NCI-H2081 (cell line): ENCODE data around the gene PTPRK.
"Not testable (repeated sequence)": the region's sequence is repeated elsewhere in the genome, so short reads cannot be mapped to it uniquely, and the experiment has no call there.

ENCODE experiments used
- DNase-seq, 2 experiments: peaks; one replicate each; lab custom pipeline; 2025; lab: John Stamatoyannopoulos, UW

PTPRK gene

GRCh38 chr6:128438393-128438792 is 82.0 kb downstream of the PTPRK start:
- DNase-seq, result peak in 1 of 2 experiments; percentile 1

DNA sequence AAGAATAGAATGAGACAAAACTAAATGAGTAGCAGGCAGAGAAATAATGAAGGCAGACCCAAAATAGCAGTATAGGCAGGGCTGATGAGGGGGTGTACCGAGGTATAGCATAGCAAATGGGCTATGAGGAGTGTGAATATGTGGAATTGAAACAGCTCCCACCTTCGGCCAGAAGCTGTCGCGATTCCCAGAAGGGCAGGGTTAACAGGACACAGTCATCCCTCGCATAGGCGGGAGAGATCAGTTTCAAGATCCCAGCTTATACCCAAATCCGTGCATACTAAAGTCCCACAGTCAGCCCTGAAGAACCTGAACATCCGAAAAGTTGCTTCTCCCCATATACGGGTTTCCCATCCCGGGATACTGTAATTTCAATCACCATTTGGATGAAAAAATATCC is 82.7 kb downstream of the PTPRK start:
- no peak for DNase-seq

DNA sequence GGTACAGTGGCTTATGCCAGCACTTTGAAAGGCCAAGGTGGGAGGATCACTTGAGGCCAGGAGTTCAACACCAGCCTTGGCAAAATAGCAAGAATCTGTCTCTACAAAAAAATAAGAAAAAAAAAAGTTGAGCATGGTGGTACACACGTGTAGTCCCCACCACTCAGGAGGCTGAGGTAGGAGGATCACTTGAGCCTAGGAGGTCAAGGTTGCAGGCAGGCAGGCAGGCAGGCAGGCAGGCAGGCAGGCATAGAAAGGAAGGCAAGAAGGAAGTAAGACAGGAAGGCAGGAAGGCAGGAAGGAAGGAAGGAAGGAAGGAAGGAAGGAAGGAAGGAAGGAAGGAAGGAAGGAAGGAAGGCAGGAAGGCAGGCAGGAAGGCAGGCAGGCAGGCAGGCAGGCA is 85.6 kb downstream of the PTPRK start:
- not testable (repeated sequence) for DNase-seq

DNA sequence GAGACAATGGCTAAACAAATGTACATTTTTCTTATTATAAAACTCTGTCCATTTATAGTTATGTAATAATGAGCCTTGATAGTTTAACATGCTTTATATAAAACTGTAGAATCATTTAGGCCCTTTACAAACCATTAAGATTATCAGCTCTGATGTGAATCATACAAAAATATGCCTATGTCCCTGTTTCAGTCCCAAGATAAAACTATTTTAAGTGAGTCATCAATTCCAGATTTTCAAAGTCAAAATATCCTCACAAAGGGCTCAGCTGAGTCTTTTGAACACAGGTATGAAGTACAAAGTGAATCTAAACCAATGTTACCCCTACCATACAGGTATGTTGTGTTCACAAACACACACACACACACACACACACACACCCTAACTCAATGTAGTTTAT is 88.0 kb downstream of the PTPRK start:
- no peak for DNase-seq

GRCh38 chr6:128427139-128427538 is 93.3 kb downstream of the PTPRK start:
- no peak for DNase-seq

- DNase-seq, result no peak
Measured at GRCh38 chr6:128425856-128426255, 94.5 kb downstream of the PTPRK start.

GRCh38 chr6:128422871-128423270 is 97.5 kb downstream of the PTPRK start:
- DNase-seq, result no peak

DNA sequence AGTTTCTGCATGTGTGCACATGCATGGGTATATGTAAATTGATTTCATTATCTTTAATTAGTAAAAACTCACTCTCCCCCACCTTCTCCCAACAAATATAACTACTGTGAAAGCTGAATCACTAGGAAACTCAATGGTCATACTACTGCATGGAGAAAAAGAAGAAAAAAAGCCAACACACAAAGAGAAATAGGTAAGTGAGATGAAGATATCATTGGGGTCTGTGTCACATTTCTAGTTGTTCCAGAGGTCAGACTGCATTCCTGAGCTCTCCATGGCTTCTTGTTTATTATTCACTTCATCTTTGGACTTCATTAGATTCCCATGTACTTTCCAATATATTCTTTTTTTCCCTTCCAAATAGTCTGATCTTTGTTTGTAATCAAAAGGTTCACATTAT is 98.2 kb downstream of the PTPRK start:
- no peak for DNase-seq

DNA sequence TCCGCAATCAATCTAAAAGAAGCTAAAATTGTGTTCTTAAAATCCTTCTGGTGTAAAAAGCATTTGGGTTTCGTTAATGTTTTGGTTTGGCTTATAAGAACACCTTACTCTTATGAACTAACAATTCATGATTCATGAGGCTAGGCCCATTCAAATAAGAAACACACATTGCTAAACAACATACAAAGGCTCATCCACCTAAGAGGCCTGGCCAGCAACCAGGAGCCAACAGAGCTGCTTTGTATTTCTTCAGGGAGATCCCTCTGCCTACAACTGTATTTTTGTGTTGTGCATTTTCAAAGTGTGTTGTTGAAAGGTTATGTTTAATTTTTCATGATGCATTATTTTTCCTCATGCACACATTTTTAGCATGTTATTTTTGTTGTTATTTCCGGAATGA is 98.6 kb downstream of the PTPRK start:
- no peak for DNase-seq

DNA sequence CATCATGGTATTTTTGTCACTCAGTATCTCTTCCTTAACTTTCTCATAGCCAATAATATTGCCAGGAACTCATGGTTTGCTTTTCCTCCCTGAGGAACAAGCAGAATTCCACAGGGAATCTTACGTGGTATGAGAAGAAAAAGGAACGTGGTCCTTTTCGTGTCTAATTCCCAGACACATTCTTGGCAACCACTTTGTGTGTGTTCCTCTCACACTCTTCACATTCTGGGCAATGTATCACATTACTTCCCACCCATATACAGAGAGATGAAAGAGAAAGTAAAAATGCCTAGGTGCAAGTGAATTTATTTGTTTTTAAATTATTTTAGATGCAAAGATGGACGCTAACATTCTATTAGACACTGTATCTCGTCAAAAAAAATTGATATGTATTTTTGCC is 102.7 kb downstream of the PTPRK start:
- DNase-seq, result no peak

GRCh38 chr6:128415387-128415786 is 105.0 kb downstream of the PTPRK start:
- peak in 1 of 2 experiments; percentile 7 for DNase-seq

DNA sequence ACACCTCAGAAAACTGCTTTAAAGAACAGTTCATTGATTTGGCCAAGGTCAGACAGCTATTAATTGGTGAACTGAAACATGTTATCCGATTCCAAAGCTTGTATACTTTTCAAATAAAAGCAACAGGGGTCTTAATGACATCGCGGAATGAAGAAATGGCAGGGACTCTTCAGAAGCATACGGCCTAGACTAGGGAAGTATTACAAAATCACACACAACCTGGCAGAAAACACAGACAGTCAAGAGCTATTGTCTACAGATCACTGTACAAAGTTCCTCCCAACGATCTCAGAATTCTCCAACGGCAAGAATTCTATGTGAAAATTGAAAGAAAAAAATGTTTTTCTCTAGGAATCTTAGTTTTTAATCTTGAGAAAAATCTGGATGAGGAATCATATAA is 105.5 kb downstream of the PTPRK start:
- no peak for DNase-seq

DNA sequence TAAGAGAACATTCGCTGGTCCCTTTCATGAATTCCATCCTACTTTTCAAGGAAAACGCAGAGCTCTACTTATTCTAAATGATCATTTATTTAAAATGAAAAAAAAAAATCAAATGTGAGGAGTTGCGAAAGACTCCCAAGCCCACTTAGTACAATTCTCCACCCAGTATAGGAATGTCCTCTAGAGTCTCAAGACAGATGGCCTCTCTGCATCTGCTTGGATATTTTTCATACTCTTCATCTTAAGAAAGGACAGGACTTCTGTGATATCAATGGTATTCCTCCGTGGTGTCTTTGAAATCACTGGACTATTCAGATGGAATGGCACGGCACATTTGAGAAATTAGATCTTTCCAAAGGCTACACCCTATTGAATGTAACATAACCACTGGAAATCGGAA is 107.1 kb downstream of the PTPRK start:
- no peak for DNase-seq

DNA sequence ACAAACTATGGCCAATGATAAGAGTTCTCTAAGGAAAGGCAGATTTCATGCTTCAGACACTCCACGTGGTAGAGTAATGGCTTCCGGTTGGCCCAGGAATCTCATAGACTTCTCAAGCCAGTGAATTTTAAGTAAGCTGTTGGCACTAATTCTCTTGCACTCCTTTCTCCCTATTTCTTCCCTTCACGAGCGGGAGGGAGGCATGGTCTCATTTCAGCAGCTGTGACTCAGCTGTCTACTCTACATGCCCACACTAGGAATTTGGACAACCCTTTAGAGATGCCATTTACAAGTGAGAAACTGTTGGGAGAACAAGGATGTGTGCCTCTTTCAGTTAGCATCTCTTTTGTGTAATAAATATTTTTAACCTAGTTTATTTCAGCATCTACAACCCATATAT is 107.7 kb downstream of the PTPRK start:
- no peak for DNase-seq

DNA sequence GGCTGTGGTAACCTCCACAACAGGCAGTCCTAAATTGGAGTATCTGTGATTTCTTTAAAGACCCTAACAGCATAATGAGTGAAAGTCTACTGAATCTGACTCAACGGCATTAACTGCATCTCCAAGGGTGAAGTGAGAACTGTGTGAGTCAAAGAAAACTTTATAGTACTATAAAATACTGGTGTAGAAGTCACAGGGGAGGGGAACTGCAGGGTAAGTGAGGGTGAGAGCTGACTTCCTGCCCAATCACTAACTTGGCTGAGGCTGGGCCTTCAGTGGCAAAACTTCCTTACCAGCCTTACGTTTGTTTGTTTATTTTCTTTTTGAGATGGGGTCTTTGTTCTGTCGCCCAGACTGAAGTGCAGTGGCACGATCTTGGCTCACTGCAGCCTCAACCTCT is 109.8 kb downstream of the PTPRK start:
- DNase-seq, result no peak

DNA sequence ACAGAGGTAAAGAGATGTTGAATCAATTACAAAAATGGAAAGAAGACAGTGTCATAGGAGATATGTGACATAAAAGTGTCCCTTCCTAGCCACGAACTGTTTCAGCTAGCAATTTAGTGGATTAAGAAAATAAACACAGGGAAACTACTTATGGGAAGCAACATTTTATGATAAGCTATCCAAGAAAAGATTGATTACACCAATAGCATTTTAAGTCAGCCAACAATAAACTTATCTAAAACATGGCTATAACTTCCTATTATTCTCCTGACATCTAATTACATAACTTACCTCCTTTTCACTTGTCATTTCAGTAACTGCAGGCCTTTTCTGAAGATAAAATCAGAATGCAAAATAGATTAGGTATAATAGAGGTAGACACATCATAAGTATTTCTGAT is 111.4 kb downstream of the PTPRK start:
- DNase-seq, result no peak

- no peak for DNase-seq
Measured at GRCh38 chr6:128406453-128406852, 113.9 kb downstream of the PTPRK start.

GRCh38 chr6:128403618-128404444 is 116.6 kb downstream of the PTPRK start:
- no peak for DNase-seq

- DNase-seq, result no peak
Measured at GRCh38 chr6:128400875-128401274, 119.5 kb downstream of the PTPRK start.

DNA sequence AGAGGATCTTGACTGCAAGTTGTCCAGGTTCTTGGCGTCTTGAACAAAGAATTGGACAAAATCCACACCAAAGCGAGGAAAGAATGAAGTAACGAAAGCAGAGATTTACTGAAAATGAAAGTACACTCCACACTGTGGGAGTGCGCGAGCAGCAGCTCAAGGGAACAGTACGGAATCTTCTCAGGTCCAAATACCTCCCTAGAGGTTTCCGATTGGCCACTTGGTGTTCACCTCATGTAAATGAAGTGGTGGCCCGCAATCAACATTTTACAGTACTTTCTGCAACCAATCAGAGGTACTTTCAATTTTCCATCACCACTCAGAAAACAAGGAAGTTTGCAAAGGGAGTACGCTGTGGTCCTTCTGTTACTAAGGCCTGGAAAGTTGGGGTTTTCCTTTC is 122.4 kb downstream of the PTPRK start:
- DNase-seq, result no peak

GRCh38 chr6:128395596-128395995 is 124.8 kb downstream of the PTPRK start:
- DNase-seq, result no peak

DNA sequence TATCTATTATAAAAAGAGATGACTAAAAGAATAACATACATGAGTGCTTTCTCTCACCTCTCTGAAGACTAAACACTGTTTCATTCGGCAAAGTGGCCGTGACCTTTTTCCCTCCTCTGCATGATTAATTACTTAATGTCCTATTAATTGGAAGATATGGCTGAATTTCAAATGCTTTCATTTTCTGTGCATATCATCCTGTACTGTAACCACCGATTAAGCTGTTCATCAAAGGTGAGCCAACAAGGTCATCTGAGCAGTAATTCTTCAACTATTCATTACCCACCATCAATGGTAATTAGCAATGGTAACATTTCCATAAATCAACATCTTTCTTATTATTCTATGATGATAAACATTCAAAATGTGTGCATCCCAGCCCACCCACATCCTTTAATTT is 125.2 kb downstream of the PTPRK start:
- no peak for DNase-seq

DNA sequence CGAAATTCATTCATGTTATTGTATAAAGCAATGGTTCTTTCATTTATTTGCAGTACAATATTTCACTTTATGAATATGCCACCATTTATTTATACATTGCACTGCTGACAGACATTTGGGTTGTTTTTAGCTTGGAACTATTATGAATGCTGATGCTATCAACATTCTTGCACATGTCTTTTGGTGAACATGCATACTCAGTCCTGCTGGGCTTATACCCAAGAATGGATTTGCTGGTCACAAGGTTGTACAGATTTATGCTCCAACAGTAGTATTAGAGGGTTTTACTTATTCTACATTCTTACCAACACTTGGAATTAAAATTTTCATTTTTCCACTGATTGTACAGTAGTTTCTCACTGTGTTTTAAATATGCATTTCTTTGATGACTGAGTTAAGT is 126.2 kb downstream of the PTPRK start:
- no peak for DNase-seq

DNA sequence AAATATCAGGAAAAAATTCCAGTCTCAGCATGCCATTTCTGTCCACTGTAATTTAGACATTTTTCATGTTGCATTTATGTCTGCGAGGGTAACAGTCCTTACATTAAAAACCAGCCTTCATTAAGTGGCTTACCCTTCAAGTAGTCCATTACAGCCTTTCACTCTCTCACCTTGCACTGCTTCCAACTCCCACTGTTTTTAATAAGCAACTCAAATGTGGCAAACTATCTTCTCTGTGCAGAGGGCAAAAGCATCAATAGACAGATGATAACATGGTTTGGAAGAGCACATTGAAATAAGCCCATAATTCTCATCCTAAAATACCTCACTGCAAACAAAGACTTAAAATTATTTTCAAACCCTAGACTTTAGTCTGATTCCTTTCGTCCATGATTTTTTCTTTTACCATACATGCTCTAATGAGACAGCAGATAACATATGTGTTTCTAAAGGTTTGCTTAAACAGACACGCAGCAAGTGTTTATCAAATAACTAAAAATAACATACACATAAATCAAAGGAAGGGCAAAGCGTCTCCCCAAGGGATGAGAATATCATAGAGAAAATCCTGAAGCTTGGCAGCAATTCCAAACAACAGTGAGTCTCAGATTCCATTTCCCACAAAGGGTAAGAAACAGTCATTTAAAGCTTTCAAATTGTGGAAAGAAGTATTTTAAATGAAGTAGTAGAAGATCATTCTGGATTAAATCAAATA is 130.4 kb downstream of the PTPRK start:
- DNase-seq, result peak; percentile 29 to 80
